Loucy (cell line): ENCODE measurements around the gene ANKRD39.

Source experiments
- CTCF ChIP-seq: fragments of 200-600 bp; sonication (generic); conservative IDR thresholded peaks from 2 replicates; pipeline ENCODE4 v1.5.1; 2014; ENCODE audit warnings: mild to moderate bottlenecking, antibody characterized with exemption, low read length
- EZH2phosphoT487 ChIP-seq: fragments of 200-600 bp; IDR thresholded peaks from 2 replicates; pipeline ENCODE4 v1.6.1; 2018; ENCODE audit warnings: antibody characterized with exemption, mild to moderate bottlenecking, moderate library complexity, borderline replicate concordance

GRCh38 chr2:96841701-96842495 is 15.9 kb downstream of the ANKRD39 start:
- no peak for TF ChIP-seq CTCF
- TF ChIP-seq EZH2phosphoT487: no peak
